GM19438 (cell line): ENCODE data around the gene APMAP.

Experiments used
- ATAC-seq: cut with Tn5 transposase; IDR thresholded peaks from one replicate; pipeline ENCODE4 v1.9.1; 2021; ENCODE audit warnings: low read depth; ENCODE audit not compliant: unreplicated experiment

APMAP gene

GRCh38 chr20:24992487-24993205 lies at the start of gene APMAP:
TSS of gene APMAP (minus strand) at chr20:24992751. CDS start at chr20:24992688, 63 bp downstream.
- peak; percentile 87 for ATAC-seq

DNA sequence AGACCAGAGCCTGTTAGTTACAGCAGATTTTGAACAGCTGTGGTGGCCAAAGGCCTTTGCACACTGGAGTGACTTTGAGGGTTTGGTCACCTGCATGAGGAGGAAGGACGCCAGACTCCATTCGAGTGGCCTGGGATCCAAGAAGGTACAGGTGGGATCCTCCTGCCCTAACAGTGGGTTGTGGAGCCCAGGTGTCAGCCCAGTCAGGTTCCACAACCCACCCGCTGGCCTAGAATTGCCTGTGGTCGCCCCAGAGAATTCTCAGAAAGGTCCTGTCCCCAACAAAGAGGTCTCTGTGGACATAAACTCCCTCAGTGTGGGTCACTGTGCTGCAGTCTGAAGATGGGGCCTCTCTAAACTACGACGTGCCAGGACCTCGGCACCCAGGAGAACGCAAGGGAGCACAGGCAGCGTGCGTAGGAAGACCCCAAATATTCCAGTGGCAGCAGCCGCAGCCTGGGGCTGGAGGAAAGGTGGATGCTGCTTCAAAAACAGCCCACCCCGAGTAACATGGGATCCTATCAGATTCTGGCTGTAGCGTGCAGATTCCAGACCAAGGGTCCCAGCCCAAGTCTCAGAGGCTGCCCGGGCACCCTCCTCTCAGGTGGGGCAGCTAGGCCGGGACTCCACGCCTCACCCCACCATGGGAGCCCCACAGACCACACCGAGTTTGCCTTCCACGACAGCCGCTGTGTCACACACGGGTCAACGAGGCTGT lies 49.4 kb upstream of the APMAP start:
- ATAC-seq = no peak

DNA sequence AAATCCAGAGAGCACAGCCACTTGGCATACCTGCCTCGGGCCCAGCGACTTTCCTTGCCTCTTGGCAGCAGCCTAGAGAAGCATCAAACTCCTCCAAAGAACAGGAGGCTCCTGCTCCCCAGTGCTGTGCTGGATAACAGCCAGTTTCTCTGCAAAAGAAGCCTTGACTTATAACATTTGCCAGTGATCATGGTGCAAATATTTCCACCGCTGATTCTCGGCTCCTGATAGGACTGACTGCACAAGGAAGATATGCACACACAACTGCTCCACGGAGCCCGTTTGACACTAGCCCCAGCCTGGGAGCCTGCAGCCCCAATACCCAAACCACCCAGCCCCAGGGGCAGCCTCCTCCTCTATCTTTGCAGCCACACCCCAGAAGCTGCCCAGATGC lies 47.9 kb upstream of the APMAP start:
- ATAC-seq = no peak

DNA sequence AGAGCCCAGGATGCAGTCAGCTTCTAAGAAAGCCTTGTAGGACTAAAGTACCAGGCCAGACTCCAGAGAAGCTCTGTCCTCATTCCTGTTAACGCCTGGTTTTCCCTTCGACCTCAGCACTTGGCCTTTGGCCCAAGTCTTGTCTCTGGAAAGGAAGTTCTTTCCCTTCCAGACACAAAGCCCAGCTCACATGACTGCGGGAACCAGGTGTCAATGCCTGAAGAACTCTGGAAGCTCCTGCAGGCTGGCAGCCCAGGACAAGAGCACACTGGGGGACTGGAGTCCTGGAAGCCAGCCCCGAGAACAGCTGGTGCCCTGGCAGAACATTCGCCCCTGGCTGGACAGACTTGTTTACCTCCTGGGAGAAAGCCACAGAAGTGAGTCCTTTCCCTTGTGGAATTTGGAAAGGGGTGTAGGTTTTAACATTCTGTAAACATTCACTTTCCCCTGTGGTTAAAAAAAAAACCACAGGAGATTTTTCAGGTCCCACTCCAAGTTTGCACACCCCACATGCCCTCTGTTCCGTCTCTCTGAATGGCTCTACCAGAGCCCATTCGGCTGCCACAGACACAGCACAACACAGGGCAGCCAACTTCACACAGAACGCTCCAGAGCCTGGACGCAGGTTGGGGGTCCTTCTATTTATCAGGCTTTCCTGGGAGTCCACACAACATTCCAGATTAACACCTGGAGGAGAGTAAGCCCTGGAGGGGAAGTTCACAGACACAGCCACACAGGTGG lies 47.3 kb upstream of the APMAP start:
- ATAC-seq = no peak

DNA sequence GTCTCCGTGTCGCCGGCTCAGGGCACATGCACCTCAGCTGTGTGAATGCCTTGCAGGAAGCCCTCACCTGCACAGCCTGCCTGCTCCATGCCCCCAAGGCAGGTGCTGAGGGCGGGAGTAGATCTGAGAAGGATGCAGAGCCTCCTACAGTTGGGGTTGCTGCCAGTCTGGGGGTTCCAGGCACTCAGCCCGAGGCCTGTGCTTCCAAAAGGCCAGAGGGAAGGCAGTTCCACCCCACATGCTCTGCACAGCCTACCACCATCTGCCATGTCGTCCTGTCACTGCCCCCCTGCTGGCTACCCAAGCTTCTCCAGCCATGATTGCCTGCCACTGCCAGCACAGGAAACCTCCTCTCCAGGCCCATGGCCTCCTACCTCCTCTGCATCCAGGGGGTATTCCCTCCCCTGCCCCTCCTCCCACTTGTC lies 46.1 kb upstream of the APMAP start:
- ATAC-seq = no peak

DNA sequence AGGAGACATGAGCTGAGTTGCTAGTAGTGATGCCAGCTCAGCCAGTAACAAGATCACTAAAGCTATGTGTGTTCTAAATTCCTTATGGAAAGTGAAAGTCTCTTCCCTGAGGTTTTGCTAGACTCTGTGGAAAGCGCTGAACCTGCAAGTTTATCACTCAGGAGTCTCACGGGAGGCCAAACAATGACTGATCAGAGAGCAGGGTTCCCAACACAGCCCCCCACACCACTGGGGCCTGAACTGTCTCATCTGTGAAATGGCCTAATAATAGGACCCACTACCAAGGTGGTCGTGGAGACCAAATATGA lies 45.5 kb upstream of the APMAP start:
- no peak for ATAC-seq

GRCh38 chr20:25037288-25038102 lies 44.9 kb upstream of the APMAP start:
- ATAC-seq = no peak

- no peak for ATAC-seq
Measured at GRCh38 chr20:25036331-25036936, 43.9 kb upstream of the APMAP start.

- ATAC-seq = no peak
Measured at GRCh38 chr20:25035921-25036320, 43.4 kb upstream of the APMAP start.

- no peak for ATAC-seq
Measured at GRCh38 chr20:25033924-25034300, 41.4 kb upstream of the APMAP start.

DNA sequence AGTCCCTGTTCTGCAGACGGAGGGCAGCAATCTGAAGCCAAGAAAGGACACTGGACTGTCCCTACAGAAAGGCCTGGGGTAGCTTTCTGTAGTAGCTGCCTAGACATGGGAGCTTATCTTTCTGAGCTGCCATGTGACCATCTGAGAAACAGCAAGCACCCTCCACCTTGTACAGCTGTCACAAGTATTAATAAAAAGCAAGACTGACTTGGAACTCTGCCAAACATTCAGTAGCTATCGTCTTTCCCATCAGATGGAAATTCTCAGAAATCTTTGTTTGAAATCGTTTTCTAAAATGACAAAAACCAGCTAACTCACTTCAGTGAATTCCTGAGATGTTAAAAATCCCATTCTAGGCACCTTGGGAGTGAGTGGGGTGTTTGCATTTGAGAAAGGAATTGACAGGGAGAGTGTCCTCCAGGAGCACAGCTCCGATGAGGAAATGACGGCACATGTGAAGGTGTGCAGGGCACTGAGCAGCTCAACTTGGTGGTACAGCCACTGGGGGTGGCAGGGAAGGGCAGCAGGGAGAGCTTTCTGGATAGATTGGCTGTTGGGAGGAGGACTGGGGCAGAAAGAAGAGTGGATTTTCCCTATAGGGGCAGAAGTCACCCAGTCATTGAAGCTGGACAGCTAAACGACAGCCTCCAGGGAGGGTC lies 40.8 kb upstream of the APMAP start:
- no peak for ATAC-seq

DNA sequence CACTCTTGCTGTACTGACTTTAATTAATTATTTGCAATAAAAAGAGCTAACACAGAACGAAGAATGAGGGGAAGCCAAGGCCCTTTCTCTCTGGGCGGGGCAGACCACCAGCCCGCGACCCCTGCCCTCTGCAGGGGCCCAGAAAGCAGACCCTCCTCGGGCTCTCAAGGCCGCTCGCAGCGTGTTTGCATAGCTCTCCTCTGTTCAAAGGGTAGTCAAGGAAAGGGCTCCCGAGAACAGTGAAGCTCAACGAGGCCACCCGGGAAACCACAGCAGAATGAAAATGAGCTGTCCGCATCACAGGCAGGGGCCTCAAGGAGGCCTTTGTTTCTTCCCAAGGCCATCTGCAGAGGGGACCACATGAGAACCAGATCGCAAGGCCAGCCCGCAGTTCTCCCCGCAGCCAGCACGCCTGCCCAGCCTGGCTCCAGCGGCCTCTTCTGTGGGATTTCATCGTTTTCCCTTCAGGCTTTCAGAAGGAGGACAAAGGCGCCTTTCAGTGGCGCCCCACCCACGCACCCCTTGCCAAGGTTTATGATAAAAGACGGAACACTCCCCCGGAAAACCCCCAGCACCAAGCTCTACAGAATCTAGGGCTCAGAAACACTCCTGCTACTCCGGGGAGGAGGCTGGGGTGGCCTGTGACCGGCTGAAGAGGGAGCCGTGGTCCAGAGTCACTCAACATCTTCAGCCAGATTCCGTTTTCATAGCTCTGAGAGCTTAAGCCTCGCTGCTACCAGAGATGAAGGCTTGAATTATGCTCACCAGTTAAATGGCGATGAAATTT lies 40.1 kb upstream of the APMAP start:
- no peak for ATAC-seq

DNA sequence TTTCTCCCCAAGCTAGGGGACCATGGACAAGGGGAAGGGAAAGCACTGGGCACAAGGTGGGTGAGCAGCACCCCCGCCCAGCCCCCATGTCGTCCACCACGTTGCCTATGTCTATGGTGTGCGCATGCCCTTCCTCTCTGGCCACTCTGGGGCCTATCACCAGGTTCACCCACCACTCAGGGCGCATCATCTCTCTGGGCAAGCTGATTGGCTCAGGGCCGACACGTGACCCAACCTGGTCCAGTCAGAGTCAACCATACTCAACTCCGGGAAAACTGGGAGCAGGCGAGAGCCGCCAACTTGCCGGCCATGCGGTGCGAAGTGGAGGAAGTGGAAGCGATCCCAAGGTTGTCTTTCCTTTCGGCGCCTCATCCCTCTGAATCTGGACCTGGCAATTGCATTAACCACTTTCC lies 39.5 kb upstream of the APMAP start:
- no peak for ATAC-seq

DNA sequence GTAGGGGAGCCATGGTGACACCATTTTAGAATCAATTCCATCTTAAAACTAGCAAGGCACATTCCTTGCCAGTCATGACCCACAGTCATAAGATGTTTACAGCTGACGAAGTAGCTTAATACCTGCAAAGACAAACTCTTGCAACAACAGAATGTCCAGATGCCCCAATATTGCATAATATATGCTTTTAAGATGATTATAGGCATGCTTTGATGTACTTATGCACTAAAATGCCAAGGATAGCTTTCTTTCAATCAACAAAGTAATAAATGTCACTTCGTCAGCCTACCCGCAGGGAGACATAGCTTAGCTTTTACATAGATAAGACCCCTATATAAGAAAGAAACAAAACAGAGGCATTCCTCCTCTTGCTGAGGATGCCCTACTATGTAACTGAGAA lies 38.7 kb upstream of the APMAP start:
- ATAC-seq = no peak

- ATAC-seq = no peak
Measured at GRCh38 chr20:25030649-25031207, 38.2 kb upstream of the APMAP start.

DNA sequence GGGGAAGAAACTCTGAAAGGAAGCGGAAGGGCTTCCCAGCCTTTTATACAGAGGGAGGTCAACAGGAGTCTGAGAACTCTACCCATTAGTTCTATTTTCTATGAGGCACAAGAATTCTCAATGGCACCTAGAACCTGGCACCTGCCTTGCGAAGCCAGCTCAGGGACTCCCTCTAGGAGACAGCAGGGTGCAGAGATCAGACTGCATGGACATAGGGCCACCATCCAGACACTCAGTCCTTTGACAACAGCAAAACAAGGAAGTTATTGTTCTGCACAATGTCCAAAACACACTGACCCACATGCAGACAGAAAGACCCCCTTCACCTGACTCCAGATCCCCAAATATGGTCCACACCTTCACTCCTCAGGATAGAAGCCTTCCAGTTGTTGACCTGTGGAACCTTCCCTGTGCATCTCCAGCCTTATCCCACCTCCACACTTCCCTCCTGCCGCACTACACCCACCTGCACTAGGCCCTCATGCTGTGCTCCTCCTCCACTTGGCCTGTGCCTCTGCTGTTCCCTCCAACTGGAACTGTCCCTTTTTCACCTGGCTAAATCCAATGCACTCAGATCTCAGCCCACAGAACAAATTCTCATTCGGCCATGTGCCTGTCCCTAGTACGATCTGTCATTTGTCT lies 37.6 kb upstream of the APMAP start:
- ATAC-seq = no peak

GRCh38 chr20:25025986-25026605 lies 33.5 kb upstream of the APMAP start:
- ATAC-seq = no peak
